Neural cell (in vitro differentiated cells): ENCODE data around the gene BORCS5.

Experiments
- CTCF ChIP-seq: fragments of 450-650 bp; IDR thresholded peaks from 2 replicates; pipeline ENCODE4 v1.5.1; 2014; ENCODE audit warnings: antibody characterized with exemption, mild to moderate bottlenecking, moderate library complexity; ENCODE audit not compliant: poor library complexity, severe bottlenecking
- EP300 ChIP-seq: fragments of 450-650 bp; conservative IDR thresholded peaks from 2 replicates; pipeline ENCODE4 v1.6.1; 2014; ENCODE audit warnings: antibody characterized with exemption, mild to moderate bottlenecking, moderate library complexity; ENCODE audit not compliant: poor library complexity, severe bottlenecking
- EZH2 ChIP-seq: fragments of 200-600, 300-800 bp; shearing (Covaris generic), sonication (generic); IDR thresholded peaks from 2 replicates; pipeline ENCODE4 v1.6.1; 2014; ENCODE audit warnings: antibody characterized with exemption, low read length, borderline replicate concordance, mild to moderate bottlenecking; ENCODE audit not compliant: insufficient read depth, poor library complexity, severe bottlenecking
- MXI1 ChIP-seq: fragments of 450-650 bp; conservative IDR thresholded peaks from 2 replicates; pipeline ENCODE4 v1.6.1; 2014; ENCODE audit warnings: antibody characterized with exemption, mild to moderate bottlenecking; ENCODE audit not compliant: poor library complexity, severe bottlenecking
- POLR2AphosphoS5 ChIP-seq: IDR thresholded peaks from 2 replicates; pipeline ENCODE4 v1.6.1; 2012
- SMC3 ChIP-seq: fragments of 450-650 bp; conservative IDR thresholded peaks from 2 replicates; pipeline ENCODE4 v1.6.1; 2014; ENCODE audit warnings: antibody characterized with exemption, mild to moderate bottlenecking, moderate library complexity; ENCODE audit not compliant: poor library complexity
- TAF1 ChIP-seq: IDR thresholded peaks from 2 replicates; pipeline ENCODE4 v1.6.1; 2012; ENCODE audit warnings: low read depth
- TF ChIP-seq, protein P1 (sequence below): IDR thresholded peaks from 2 replicates; pipeline ENCODE4 v1.6.1; 2012; ENCODE audit warnings: borderline replicate concordance

DNA sequence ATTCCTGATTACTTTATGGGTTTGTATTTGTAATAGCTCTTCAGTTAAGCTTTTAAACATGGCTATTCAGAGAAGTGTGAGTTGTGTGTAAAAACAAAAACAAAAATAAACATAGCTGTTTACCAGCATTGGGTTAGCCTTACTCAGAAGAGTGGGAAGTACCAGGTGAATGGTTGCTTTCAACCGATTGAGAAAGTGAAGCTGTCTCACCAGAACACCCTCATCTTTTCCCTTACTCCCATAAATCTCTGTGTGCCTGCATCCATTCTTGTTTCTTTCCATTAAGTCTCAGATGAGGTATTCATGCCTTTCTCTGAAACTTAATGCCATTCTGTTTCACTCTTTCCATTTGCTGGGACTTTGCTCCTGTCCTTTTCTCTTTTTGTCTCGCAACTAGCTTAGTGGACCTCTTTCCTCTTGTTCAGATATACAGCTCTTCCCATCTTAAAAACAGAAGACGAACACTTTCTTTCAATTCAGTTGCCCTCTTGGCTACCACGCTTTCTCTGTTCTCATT is 10.7 kb downstream of the BORCS5 start:
- TF ChIP-seq EZH2 (no peak), CTCF (no peak), POLR2AphosphoS5 (no peak), TAF1 (no peak), SMC3 (no peak), MXI1 (no peak), EP300 (no peak)
- TF ChIP-seq, protein P1, sequence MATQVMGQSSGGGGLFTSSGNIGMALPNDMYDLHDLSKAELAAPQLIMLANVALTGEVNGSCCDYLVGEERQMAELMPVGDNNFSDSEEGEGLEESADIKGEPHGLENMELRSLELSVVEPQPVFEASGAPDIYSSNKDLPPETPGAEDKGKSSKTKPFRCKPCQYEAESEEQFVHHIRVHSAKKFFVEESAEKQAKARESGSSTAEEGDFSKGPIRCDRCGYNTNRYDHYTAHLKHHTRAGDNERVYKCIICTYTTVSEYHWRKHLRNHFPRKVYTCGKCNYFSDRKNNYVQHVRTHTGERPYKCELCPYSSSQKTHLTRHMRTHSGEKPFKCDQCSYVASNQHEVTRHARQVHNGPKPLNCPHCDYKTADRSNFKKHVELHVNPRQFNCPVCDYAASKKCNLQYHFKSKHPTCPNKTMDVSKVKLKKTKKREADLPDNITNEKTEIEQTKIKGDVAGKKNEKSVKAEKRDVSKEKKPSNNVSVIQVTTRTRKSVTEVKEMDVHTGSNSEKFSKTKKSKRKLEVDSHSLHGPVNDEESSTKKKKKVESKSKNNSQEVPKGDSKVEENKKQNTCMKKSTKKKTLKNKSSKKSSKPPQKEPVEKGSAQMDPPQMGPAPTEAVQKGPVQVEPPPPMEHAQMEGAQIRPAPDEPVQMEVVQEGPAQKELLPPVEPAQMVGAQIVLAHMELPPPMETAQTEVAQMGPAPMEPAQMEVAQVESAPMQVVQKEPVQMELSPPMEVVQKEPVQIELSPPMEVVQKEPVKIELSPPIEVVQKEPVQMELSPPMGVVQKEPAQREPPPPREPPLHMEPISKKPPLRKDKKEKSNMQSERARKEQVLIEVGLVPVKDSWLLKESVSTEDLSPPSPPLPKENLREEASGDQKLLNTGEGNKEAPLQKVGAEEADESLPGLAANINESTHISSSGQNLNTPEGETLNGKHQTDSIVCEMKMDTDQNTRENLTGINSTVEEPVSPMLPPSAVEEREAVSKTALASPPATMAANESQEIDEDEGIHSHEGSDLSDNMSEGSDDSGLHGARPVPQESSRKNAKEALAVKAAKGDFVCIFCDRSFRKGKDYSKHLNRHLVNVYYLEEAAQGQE, result no peak
